CD4-positive, alpha-beta T cell (primary cell): ENCODE results near the gene CTPS2. TPM values are rescaled to one million over a fixed set of nuclear protein-coding genes. Genes with fewer than 3 reads are reported as not detected.

Experiments
- ATAC-seq: fragments of 200-7000 bp; cut with Tn5 transposase; one replicate; pipeline ENCODE4 v1.10.0; 2022; ENCODE audit warnings: mild to moderate bottlenecking; ENCODE audit not compliant: poor library complexity
- CTCF ChIA-PET: fragments of 350-600 bp; sonication (Branson Sonifier 250); formaldehyde crosslinking; loops from one replicate; lab custom pipeline; 2021; ENCODE audit warnings: antibody characterized with exemption, inconsistent platforms; lab: Charles Lee
- POLR2A ChIA-PET: fragments of 350-600 bp; sonication (Branson Sonifier 250); formaldehyde crosslinking; loops from one replicate; lab custom pipeline; 2021; ENCODE audit warnings: antibody characterized with exemption, inconsistent platforms; lab: Charles Lee
- DNase-seq, 14 experiments: peaks; one replicate each; pipeline ENCODE4 v3.0.0-alpha.2; 2013 to 2020; ENCODE audit warnings: mixed read lengths in 2 of 14
- H3K27ac ChIP-seq, 2 donors: one replicate each; pipeline versions ENCODE4 v1.5.1 to v1.7.0; 2013; ENCODE audit warnings: low read length in 2 of 2, low read depth in 1 of 2, mild to moderate bottlenecking in 1 of 2
- H3K27me3 ChIP-seq, 2 experiments: 1 replicate in 1 of 2; 2 replicates in 1 of 2; pipeline versions ENCODE4 v1.6.1 to v1.7.0; 2013; ENCODE audit warnings: low read length in 2 of 2, control low read depth in 1 of 2, mild to moderate bottlenecking in 1 of 2, moderate library complexity in 1 of 2; ENCODE audit not compliant: insufficient read depth in 2 of 2, control insufficient read depth in 1 of 2
- H3K36me3 ChIP-seq: one replicate; pipeline ENCODE4 v1.6.1; 2013; ENCODE audit warnings: low read length, control low read depth; ENCODE audit not compliant: insufficient read depth
- H3K4me1 ChIP-seq: one replicate; pipeline ENCODE4 v1.6.1; 2013; ENCODE audit warnings: low read length, control low read depth; ENCODE audit not compliant: insufficient read depth
- H3K4me3 ChIP-seq: one replicate; pipeline ENCODE4 v1.5.1; 2013; ENCODE audit warnings: mild to moderate bottlenecking, low read length, moderate library complexity
- H3K9me3 ChIP-seq, 2 experiments: 1 replicate in 1 of 2; 2 replicates in 1 of 2; pipeline versions ENCODE4 v1.6.1 to v1.7.0; 2013; ENCODE audit warnings: low read length in 2 of 2, mild to moderate bottlenecking in 2 of 2, control low read depth in 1 of 2, moderate library complexity in 1 of 2; ENCODE audit not compliant: control insufficient read depth in 1 of 2, insufficient read depth in 1 of 2
- H3K27ac Mint-ChIP-seq: one replicate; pipeline ENCODE4 v1.8.0; 2020; ENCODE audit warnings: mixed read lengths
- H3K27me3 Mint-ChIP-seq: one replicate; pipeline ENCODE4 v1.8.0; 2021; ENCODE audit warnings: mixed read lengths
- H3K36me3 Mint-ChIP-seq: one replicate; pipeline ENCODE4 v1.8.0; 2021; ENCODE audit warnings: low read depth, mixed read lengths
- H3K4me1 Mint-ChIP-seq: one replicate; pipeline ENCODE4 v1.8.0; 2021; ENCODE audit warnings: low read depth, mixed read lengths
- H3K4me3 Mint-ChIP-seq: one replicate; pipeline ENCODE4 v1.8.0; 2020; ENCODE audit warnings: mild to moderate bottlenecking, mixed read lengths
- H3K9me3 Mint-ChIP-seq: one replicate; pipeline ENCODE4 v1.8.0; 2020; ENCODE audit warnings: mixed read lengths
- CTCF ChIP-seq: fragments of 200-600 bp; IDR thresholded peaks from one replicate; pipeline ENCODE4 v1.8.0; 2022; ENCODE audit warnings: antibody characterized with exemption, mild to moderate bottlenecking
- intact Hi-C, 2 experiments: fragments of 100-400 bp; cut with DNase I in 1 of 2; cut with micrococcal nuclease in 1 of 2; formaldehyde crosslinking; loops; one replicate each; pipeline versions ENCODE4 v1.15.1 to v1.9.0; 2023 to 2025; cut with DNase I, micrococcal nuclease
- total RNA-seq, 174 experiments: library from RNA in 2 of 174; stranded (reverse) in 2 of 174; gene quantifications; one replicate each; pipeline ENCODE4 v1.2.3 and lab custom pipeline; 2021 to 2026

The CTPS2 gene
- total RNA-seq, 2 experiments from 2014 or later, result 3.8 to 4.6 TPM

GRCh38 chrX:16683007-16683664, 29.3 kb downstream of the CTPS2 start:
- no peak for ATAC-seq
- Mint-ChIP-seq H3K4me3 (no peak overlapping the region), H3K9me3 (no peaks in the 10 kb centered on the region), H3K36me3 (peaks cover 22% of the 10 kb centered on the region), H3K27me3 (no peaks in the 10 kb centered on the region), H3K27ac (no peak overlapping the region), H3K4me1 (no peaks in the 10 kb centered on the region)
- H3K9me3 ChIP-seq, result no peaks in the 10 kb centered on the region
- no peak for DNase-seq
- TF ChIP-seq CTCF, result no peak
- no peak overlapping the region for H3K27ac ChIP-seq
- no peak overlapping the region for H3K4me3 ChIP-seq
- no peaks in the 10 kb centered on the region for H3K4me1 ChIP-seq
- H3K36me3 ChIP-seq, result peaks cover under 1% of the 10 kb centered on the region
- CTCF ChIA-PET, result no interaction called here
- POLR2A ChIA-PET, result no interaction called here
- intact Hi-C loops, result no loop called here
- H3K27me3 ChIP-seq, result no peaks in the 10 kb centered on the region

GRCh38 chrX:16678689-16679088, 33.8 kb downstream of the CTPS2 start:
- Mint-ChIP-seq H3K4me1 (no peaks in the 10 kb centered on the region), H3K4me3 (no peak overlapping the region), H3K27me3 (no peaks in the 10 kb centered on the region), H3K27ac (no peak overlapping the region), H3K36me3 (peaks cover 32% of the 10 kb centered on the region), H3K9me3 (no peaks in the 10 kb centered on the region)
- POLR2A ChIA-PET, result no interaction called here
- TF ChIP-seq CTCF, result no peak
- intact Hi-C loops, result loop anchor here in 1 of 2 experiments (10.0 kb wide), 1 partner anchor 404 kb away; no protein-coding TSS in a partner anchor
- no peaks in the 10 kb centered on the region for H3K9me3 ChIP-seq
- CTCF ChIA-PET, result no interaction called here
- peaks cover 6% of the 10 kb centered on the region for H3K36me3 ChIP-seq
- H3K27me3 ChIP-seq, result no peaks in the 10 kb centered on the region
- H3K27ac ChIP-seq, result no peak overlapping the region
- H3K4me1 ChIP-seq, result no peaks in the 10 kb centered on the region
- H3K4me3 ChIP-seq, result no peak overlapping the region
- DNase-seq, result no peak
- no peak for ATAC-seq

- no peaks in the 10 kb centered on the region for H3K9me3 ChIP-seq
- no peaks in the 10 kb centered on the region for H3K4me1 ChIP-seq
- DNase-seq (peak in 9 of 14 experiments; percentile 1 to 62 (median 9)), ATAC-seq (no peak)
- H3K27me3 ChIP-seq, result no peaks in the 10 kb centered on the region
- Mint-ChIP-seq H3K27me3 (no peaks in the 10 kb centered on the region), H3K4me3 (no peak overlapping the region), H3K4me1 (no peaks in the 10 kb centered on the region), H3K36me3 (peaks cover 12% of the 10 kb centered on the region), H3K9me3 (no peaks in the 10 kb centered on the region), H3K27ac (no peak overlapping the region)
- CTCF ChIA-PET, result interaction anchor here (0.6 kb wide), 1 partner anchor 139 kb away, joined by 3 read pairs; no protein-coding TSS in a partner anchor
- peak; percentile 50 for TF ChIP-seq CTCF
- POLR2A ChIA-PET, result no interaction called here
- no peak overlapping the region for H3K27ac ChIP-seq
- intact Hi-C loops, result loop anchor here (2.0 to 10.0 kb wide), 3 partner anchors 226 to 549 kb away; partner anchors contain the start of gene GRPR (in 2 of the 2)
- no peaks in the 10 kb centered on the region for H3K36me3 ChIP-seq
- no peak overlapping the region for H3K4me3 ChIP-seq
These were observed 41.5 kb downstream of the CTPS2 start for GRCh38 chrX:16671005-16671404.
